NCI-H146 treated with DMSO at 0.1 percent for 48 hours (cell line): Measurements from ENCODE around the gene ARHGEF4.
"Not testable (repeated sequence)": the region's sequence is repeated elsewhere in the genome, so short reads cannot be mapped to it uniquely, and the experiment has no call there.

ENCODE experiments used
- DNase-seq: peaks from one replicate; lab custom pipeline; 2025; ENCODE audit not compliant: unreplicated experiment; lab: John Stamatoyannopoulos, UW

ARHGEF4 gene

GRCh38 chr2:130882111-130882690 lies 45.5 kb downstream of the ARHGEF4 start:
- no peak for DNase-seq

DNA sequence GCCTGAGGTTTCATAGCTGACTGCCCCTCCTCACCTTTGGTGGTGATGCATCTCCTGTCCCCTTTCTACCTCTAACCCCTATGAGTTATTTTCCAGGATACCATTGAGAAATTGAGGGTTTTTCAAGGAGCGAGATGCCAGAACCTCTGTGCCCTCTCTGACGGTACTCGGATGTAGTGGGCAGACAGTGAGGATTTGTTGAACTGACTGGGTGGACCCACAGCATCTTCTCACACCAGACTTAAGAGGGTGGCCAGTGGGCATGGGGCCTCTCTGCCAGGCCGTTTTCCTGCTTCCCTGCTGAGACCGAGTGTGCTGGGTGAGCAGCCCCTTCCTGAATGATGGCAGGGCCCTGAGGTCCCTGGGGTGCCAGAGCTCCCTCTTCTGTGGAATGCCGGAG lies 46.3 kb downstream of the ARHGEF4 start:
- no peak for DNase-seq

DNA sequence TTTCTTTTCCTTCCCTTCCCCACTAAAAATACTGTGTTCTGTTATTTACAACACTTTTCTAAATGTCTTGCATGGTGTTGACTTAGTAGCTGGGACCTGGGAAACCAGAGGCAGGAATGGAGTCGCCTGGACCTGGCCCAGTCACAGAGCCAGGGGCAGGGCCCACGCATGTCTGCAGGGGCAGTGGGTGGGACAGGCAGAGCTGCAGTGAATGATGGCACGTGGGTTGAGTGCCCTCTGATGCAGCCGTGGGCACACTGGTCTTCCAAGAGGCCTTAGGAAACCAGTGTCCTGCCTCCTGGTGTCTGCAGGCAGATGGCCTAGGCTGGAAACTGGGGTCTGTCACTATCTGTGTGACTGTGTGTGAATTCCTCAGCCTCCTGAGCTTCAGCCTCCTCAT lies 46.8 kb downstream of the ARHGEF4 start:
- no peak for DNase-seq

DNA sequence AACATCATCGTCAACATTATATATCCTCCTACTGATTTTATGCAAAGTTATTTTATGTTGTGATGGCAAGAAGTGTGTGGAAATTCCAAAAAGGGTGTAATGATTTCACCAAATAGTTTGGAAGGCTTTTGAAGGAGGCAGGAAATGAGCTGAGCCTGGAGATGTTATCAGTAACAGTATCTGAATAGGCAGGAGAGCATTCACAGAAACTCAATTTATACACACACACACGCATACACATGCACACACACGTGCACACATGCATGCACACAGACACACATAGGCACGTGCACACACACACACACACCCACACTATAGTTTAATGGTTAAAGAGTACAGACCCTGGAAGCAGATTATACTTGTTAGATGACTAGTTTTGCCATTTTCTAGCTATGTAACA lies 47.3 kb downstream of the ARHGEF4 start:
- no peak for DNase-seq

DNA sequence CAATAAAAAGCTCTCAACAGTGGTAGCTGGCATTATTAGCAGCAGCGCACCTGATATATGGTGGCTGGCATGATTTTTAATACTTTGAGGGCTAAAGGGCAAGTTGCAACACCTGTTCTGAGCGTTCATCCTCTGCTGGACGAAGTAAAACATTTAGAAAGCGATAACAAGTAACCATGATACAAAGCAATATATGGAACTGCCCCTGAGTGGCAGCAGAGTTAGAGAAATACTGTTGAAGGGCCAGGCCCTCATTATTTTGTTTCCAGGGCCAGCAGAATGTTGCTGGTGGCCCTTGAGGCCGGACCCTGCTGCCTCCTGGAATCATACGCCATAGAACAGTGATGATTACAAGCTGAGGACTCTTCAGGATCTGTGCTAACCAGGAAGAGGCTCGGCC lies 47.8 kb downstream of the ARHGEF4 start:
- no peak for DNase-seq

GRCh38 chr2:130887643-130888042 lies 50.9 kb downstream of the ARHGEF4 start:
- no peak for DNase-seq

DNA sequence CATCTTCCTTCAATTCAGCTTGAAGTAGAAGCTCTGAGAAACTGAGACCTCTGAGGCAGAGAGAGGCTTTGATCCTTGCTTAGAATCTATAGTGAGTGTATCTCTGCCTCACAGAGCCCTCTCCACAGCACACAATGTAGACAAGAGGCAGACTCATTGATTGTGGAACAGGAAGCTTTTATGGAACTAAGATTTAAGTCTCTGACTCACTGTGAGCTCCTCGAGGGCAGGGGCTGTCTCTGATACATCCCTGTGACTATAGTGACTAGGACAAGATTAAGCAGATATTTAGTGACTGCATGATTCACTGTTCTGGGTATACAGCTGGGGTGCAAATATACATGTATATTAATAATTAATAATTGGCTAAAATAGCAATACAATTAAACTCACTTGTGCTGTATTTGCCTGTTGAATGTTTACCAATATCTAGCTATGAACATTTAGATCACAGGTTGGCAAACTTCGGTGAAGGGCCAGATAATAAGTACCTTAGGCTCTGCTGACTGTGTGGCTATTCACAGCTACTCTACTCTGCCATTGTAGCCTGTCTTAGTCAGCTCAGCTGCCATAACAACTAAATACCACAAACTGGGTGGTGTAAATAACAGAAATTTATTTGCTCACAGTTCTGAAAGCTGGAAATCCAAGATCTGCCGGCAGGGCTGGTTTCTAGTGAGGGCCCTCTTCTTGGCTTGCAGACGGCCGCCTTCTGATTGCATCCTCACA lies 54.4 kb downstream of the ARHGEF4 start:
- no peak for DNase-seq

DNA sequence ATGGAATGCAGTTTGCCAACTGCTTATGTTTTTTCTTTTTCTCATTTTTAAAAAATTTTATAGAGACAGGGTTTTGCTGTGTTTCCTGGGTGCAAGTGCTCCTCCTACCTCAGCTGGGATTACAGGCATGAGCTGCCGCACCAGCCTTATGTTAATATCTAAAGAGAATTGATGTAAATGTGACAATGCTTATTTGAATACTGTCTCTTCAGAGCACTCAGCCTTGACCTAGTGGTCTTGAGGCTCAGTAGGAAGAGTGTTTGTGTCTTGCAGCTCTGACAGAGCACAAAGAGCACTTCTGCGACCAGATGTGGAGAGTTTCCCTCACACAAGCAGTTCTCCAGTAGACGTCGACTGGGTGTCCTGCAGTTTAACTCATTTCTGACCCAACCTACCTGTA lies 55.3 kb downstream of the ARHGEF4 start:
- no peak for DNase-seq

- no peak for DNase-seq
Observed at GRCh38 chr2:130892793-130893785, 56.4 kb downstream of the ARHGEF4 start.

DNA sequence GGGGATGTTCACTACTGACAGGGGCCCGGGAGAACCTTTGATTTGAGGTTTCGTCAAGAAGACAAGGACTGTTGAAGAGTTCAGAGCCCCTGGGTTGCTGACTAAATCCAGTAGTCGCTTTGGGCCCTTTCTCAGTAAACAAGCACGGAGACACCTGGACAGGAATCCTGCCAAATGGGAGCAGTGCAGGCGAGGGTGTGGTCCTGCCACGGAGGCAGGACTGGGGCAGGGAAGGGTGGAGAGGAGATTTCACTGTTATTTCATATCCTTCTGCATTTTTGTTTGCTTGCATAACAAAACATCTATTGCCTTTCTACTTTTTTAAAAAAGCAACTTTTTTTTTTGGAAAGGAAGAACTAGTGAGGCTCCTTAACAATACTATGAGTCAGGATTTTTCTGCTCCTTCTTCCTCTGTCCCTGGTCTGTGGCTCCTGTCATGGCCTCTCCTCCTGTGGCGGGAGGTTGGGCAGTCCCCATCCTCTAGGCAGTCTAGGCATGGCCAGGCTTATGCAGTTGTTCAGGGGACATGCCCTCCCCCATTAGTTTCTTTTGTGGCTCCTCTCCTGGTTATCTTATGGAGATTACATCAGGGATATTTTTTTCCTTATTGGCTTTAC lies 57.7 kb downstream of the ARHGEF4 start:
- DNase-seq, result no peak

GRCh38 chr2:130896813-130897212 lies 60.1 kb downstream of the ARHGEF4 start:
- DNase-seq, result no peak

DNA sequence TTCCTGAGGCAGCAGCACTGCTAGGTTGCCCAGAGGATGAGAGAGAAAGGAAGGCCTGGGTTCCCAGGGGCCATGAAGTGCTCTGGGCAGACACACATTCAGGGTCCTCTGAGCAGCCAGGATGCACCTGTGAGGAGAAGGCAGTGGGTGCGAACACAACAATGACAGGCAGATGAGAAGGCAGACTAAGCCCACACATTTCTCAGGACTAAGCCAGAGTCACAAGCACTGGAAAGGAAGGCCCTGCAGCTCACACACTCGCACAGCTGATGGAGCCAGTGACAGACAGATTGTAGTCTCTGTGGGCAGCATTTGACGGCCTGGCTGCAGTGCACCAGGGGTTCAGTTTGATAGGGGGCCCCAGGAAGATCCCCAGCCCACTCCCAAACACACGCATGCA lies 61.8 kb downstream of the ARHGEF4 start:
- no peak for DNase-seq

DNA sequence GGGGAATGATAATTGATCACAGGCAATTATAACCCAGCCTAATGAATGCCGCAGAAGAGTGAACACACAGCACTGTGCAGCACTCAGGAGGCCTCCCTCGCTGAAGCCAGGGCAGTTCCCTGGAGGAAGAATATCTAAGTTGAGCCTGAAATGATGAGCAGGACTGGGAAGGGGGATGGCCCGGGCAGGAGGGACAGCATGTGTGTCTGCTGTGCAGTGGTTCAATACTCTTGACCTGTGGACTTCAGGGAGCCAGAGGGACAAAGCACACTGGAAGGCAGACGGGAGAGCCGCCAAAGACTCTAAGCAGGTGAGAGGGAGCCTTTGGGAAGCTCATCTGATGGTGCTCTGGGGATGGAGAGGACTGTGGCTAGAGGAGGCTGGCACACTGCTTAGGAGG lies 62.6 kb downstream of the ARHGEF4 start:
- no peak for DNase-seq

DNA sequence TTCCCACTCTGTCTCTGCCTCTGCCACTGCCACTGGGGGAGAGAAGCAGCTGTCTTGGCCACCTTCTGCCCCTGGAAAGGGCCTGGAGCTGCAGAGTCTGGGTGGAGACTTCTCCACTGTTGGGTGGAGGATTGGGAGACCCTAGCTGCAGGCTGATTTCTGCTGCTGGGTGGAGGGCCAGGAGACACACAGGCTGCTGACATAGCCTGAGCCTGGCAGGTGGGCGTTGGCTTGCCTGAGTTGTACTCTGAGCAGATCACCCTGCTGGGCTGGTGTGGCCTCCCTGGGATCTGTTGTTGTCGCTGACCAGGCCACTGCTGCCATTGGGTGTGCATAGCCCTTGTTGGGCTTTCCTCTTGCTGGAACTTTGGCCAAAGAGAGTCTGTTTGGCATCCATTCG lies 64.3 kb downstream of the ARHGEF4 start:
- no peak for DNase-seq

DNA sequence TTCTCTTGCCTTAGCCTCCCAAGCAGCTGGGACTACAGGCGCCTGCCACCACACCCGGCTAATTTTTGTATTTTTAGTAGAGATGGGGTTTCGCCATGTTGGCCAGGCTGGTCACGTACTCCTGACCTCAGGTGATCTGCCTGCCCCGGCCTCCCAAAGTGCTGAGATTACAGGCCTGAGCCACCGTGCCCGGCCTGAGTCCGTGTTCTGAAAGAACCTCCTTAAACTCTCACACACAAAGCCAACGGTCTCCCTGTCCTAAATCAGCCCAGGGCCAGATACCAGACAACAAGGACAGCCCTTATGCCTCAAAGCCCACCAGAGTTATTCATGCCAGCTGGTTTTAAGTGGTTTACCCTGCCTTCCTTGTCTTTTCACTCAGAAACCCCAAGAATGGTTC lies 64.9 kb downstream of the ARHGEF4 start:
- not testable (repeated sequence) for DNase-seq

- DNase-seq, result no peak
Observed at GRCh38 chr2:130908832-130909231, 72.1 kb downstream of the ARHGEF4 start.

DNA sequence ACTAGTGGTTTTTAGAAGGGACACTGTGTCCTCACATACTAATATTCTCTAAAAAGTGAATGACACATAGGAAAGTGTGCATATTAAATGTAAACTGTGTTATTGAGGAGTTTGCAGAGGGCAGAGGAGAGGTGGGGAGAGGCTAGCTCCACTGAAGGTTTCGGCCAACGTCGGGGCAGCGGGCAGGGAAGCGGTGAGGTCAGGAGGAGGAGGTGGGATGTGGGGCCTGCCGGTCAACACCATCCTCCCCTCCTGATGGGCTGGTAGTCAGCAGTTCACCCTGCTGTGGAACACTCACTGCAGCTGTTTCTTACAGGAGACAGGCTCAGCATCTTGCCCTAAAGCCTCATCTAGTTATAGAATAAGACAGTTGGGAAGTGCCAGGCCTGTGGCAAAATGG lies 74.2 kb downstream of the ARHGEF4 start:
- no peak for DNase-seq

DNA sequence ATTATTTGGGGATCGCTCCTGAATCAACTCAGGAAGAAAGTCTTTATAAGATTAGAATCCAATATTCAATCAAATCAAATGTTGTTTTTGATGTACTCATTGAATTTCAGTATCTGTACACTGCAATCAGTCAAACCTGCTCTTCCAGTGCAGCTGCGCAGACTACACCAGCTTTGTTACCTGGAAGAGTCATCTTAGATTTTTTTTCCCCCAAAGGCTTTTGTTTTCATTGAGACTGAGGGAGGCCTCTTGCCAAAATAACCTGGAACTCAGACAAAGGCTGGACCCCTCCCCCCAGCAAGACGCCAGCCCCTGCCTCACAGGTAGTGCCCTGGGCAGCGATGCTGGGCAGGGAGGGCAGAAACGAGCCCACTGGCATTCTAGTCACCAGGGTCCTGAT lies 74.8 kb downstream of the ARHGEF4 start:
- no peak for DNase-seq

GRCh38 chr2:130911996-130912395 lies 75.3 kb downstream of the ARHGEF4 start:
- DNase-seq, result no peak

DNA sequence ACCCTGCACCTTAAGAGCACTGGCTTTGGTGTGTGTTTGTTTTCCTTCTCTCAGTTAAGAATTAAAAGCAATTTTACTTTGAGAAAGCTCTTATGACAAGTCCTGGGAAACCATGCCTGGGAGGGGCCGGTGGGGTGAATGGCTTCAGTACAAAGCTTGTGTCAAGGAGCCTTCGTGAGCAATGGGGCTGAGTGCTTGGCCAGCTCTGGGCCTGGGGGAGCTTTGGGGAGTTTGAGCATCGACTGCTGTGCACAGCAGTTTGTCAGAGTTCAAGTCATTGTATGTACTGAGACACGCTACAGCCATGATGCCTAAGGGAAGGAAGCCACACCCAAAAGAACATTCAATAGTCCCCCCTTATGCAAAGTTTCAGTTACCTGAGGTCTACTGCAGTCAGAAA lies 75.8 kb downstream of the ARHGEF4 start:
- no peak for DNase-seq

- DNase-seq, result no peak
Observed at GRCh38 chr2:130913891-130914290, 77.2 kb downstream of the ARHGEF4 start.
